ENCODE results near the gene ZNF333.

GRCh38 chr19:14768001-14768400 lies 78.2 kb downstream of the ZNF333 start:
- TF ChIP-seq CTCF (IDR thresholded peaks at IDR 0.05) (no peak), POLR2A (IDR thresholded peaks at IDR 0.05) (no peak)
